Measurements from ENCODE around the gene PPFIA2. TPM values are rescaled to one million over a fixed set of nuclear protein-coding genes. Genes with fewer than 3 reads are reported as not detected.

PPFIA2 gene
- total RNA-seq, 1 donor from 2014 or later, result 0.59 TPM

DNA sequence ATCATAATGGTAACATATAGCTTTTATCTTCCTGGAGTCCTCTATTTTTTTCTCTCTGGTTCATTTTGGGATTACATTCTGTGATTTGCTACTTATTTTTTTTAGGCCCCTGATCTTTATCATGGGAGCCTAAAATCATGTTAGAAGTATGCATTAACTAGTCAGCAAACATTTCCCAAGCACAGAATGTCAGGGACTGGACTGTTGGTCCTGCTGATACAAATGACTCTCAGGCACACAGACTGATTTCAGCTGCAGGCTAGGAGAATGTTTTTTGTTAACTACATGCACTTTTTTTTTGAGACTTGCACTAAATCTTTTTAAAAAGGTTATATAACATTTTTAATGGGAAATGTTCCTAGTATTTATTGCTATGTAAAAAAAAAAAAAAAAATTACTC is 550.1 kb downstream of the PPFIA2 start:
- H4K20me1 ChIP-seq (ENCODE audit: insufficient read depth, low read length), result no peaks in the 10 kb centered on the region
- no peak for FAIRE-seq
- no peaks in the 10 kb centered on the region for H3K79me2 ChIP-seq (ENCODE audit: insufficient read depth, low read length)
- no peaks in the 10 kb centered on the region for H3K27me3 Mint-ChIP-seq (ENCODE audit: low read depth, unreplicated experiment)
- H3K36me3 ChIP-seq (ENCODE audit: insufficient read depth, low read length), result no peaks in the 10 kb centered on the region
- no peak overlapping the region for H3K27ac ChIP-seq (ENCODE audit: low read depth, low read length)
- TF ChIP-seq CTCF (IDR thresholded peaks at IDR 0.05; ENCODE audit: insufficient read depth, low read depth, low read length), result no peak
- no peak for TF ChIP-seq EZH2 (IDR thresholded peaks at IDR 0.05; ENCODE audit: insufficient read depth, low read length)
- no peak overlapping the region for H2AFZ ChIP-seq (ENCODE audit: low read depth, low read length)
- H3K27ac Mint-ChIP-seq (ENCODE audit: unreplicated experiment), result no peak overlapping the region
- no peak overlapping the region for H3K4me3 ChIP-seq (ENCODE audit: insufficient read depth, low read depth, low read length)
- no peaks in the 10 kb centered on the region for H3K36me3 Mint-ChIP-seq (ENCODE audit: low read depth, unreplicated experiment)
- DNase-seq (ENCODE audit: low read depth), result peak; percentile 24
- no peaks in the 10 kb centered on the region for H3K27me3 ChIP-seq (ENCODE audit: insufficient read depth, low read length)
- H3K4me2 ChIP-seq (ENCODE audit: low read length), result no peak overlapping the region
- H3K9me3 Mint-ChIP-seq (ENCODE audit: unreplicated experiment), result no peaks in the 10 kb centered on the region
- H3K4me1 Mint-ChIP-seq (ENCODE audit: low read depth, unreplicated experiment), result peaks cover 11% of the 10 kb centered on the region
- no peak overlapping the region for H3K4me3 Mint-ChIP-seq (ENCODE audit: unreplicated experiment)
- no peaks in the 10 kb centered on the region for H3K9me3 ChIP-seq (ENCODE audit: insufficient read depth, low read depth, low read length)
- no peak overlapping the region for H3K9ac ChIP-seq (ENCODE audit: low read length)
- peaks cover 13% of the 10 kb centered on the region for H3K4me1 ChIP-seq (ENCODE audit: insufficient read depth, low read length)

DNA sequence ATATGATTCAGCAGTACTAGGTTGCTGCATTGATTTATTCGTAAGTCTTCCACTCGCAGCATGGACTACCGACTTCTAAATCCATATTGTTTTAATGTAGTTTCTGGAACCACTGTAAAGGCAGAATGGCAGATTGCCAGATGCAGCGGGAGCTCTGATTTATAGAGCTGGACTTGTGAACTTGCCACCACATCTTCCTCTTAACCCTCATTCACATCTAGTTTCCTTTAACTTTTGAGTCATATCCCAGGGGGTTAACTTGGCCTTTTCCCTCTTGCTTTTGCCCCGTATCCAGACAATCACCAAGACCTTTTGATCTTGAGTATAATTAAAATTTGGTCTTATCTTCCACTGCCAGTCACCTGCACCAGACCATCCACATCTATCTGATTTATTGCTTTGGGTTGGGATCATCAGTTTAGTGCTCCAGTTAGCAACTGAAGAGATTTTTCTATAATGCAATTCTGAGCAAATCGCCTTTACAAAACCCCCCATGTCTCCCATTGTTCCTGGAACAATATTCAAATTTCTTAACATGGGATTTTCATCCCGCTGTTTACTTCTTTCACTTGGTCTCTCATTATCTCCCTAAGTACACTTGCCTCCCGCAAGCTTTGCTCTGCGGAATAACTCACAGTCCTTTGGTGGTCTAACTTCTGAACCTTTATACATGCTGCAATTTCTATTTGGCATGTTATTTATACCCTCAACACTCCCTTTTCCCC is 550.8 kb downstream of the PPFIA2 start:
- Histone ChIP-seq H3K4me2 (ENCODE audit: low read length) (no peak overlapping the region), H3K4me1 (ENCODE audit: insufficient read depth, low read length) (peaks cover 13% of the 10 kb centered on the region), H4K20me1 (ENCODE audit: insufficient read depth, low read length) (no peaks in the 10 kb centered on the region), H3K27ac (ENCODE audit: low read depth, low read length) (no peak overlapping the region), H3K27me3 (ENCODE audit: insufficient read depth, low read length) (no peaks in the 10 kb centered on the region), H3K9ac (ENCODE audit: low read length) (no peak overlapping the region), H3K9me3 (ENCODE audit: insufficient read depth, low read depth, low read length) (no peaks in the 10 kb centered on the region), H3K36me3 (ENCODE audit: insufficient read depth, low read length) (no peaks in the 10 kb centered on the region), H2AFZ (ENCODE audit: low read depth, low read length) (no peak overlapping the region), H3K79me2 (ENCODE audit: insufficient read depth, low read length) (no peaks in the 10 kb centered on the region), H3K4me3 (ENCODE audit: insufficient read depth, low read depth, low read length) (no peak overlapping the region)
- no peaks in the 10 kb centered on the region for H3K27me3 Mint-ChIP-seq (ENCODE audit: low read depth, unreplicated experiment)
- no peaks in the 10 kb centered on the region for H3K9me3 Mint-ChIP-seq (ENCODE audit: unreplicated experiment)
- H3K36me3 Mint-ChIP-seq (ENCODE audit: low read depth, unreplicated experiment), result no peaks in the 10 kb centered on the region
- no peak overlapping the region for H3K27ac Mint-ChIP-seq (ENCODE audit: unreplicated experiment)
- FAIRE-seq (no peak), DNase-seq (ENCODE audit: low read depth) (no peak)
- no peak overlapping the region for H3K4me3 Mint-ChIP-seq (ENCODE audit: unreplicated experiment)
- H3K4me1 Mint-ChIP-seq (ENCODE audit: low read depth, unreplicated experiment), result peaks cover 11% of the 10 kb centered on the region
- TF ChIP-seq EZH2 (IDR thresholded peaks at IDR 0.05; ENCODE audit: insufficient read depth, low read length) (no peak), CTCF (IDR thresholded peaks at IDR 0.05; ENCODE audit: insufficient read depth, low read depth, low read length) (no peak)

All from astrocyte (in vitro differentiated cells and primary cell).